Right ventricle myocardium superior (tissue), 1 donor: ENCODE data around the gene AQR. TPM values are rescaled to one million over a fixed set of nuclear protein-coding genes. Genes with fewer than 3 reads are reported as not detected.
"Not testable (repeated sequence)": the region's sequence is repeated elsewhere in the genome, so short reads cannot be mapped to it uniquely, and the experiment has no call there.

Experiments used
- ATAC-seq: fragments of 200-7000 bp; cut with Tn5 transposase; one replicate; pipeline ENCODE4 v1.9.1; 2020; ENCODE audit warnings: mild to moderate bottlenecking; ENCODE audit not compliant: poor library complexity
- DNase-seq: peaks from one replicate; pipeline ENCODE4 v3.0.0-alpha.2; 2020
- intact Hi-C: fragments of 100-400 bp; cut with DNase I; formaldehyde crosslinking; loops from one replicate; pipeline ENCODE4 v1.11.2; 2022
- total RNA-seq: library from RNA; stranded (reverse); fragmentation: NEBNext Ultra II Directional; extraction: Animal tissue kit (Norgen Biotek cat#: 25700); gene quantifications from one replicate; pipeline ENCODE4 v1.2.1, GENCODE V29; 2021
- donor health status: DM: no; HTN: yes; CAD: no; lungs with severe emphysema.

The AQR gene
- total RNA-seq, 1 donor from 2014 or later: 8.3 TPM

DNA sequence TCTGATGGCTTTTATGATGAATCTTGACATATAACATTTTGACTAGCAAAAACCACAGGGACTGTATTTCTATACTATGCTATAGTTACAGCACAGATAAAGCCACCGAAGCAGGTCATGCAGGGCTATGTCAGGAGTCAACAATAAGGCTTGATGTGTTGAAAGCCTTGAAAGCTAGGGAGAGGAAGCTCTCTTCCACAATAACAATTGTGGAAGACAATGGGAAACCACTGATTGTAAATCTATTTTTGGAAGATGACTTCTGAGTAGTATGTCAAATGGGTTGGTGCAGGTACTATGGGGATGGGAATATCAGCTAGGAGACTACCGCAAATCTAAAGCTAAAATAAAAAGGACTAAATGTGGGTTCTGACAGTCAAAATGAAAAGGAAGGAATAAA, 4.0 kb upstream of the AQR start:
- ATAC-seq (no peak), DNase-seq (no peak)
- intact Hi-C loops: no loop called here

DNA sequence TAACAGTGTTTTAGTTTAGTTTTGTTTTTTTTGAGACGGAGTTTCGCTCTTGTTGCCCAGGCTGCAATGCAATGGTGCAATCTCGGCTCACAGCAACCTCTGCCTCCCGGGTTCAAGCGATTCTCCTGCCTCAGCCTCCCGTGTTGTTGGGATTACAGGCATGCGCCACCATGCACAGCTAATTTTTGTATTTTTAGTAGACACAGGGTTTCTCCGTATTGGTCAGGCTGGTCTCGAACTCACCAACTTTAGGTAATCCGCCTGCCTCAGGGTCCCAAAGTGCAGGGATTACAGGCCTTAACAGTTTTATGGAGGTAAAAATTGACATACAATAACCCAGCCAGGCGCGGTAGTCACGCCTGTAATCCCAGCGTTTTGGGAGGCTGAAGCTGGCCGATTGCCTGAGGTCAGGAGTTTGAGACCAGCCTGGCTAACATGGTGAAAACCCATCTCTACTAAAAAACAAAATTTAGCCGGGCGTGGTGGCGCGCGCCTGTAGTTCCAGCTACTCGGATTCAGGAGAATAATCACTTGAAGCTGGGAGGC, 629 bp upstream of the AQR start:
- intact Hi-C loops, DNase-seq, ATAC-seq: not testable (repeated sequence)

DNA sequence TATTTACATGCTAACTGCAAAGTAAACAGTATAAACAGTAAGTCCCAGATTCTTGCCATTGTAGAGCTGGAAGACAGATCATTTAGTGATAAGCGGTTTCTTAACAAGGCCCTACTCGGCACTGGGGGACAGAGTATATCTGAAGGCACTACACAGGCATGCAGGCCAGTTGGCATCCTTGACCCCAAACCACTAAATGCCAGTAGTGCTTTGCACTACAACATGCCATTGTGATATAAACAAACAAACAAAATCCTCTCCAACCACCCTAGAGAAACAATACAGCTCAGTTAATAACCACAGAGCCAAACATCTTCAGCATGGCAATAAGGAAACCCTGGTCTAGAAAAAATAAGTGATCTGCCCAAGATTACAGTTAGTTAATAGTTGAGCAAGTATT, 5.3 kb downstream of the AQR start:
- no peak for ATAC-seq
- intact Hi-C loops: no loop called here
- DNase-seq: no peak

DNA sequence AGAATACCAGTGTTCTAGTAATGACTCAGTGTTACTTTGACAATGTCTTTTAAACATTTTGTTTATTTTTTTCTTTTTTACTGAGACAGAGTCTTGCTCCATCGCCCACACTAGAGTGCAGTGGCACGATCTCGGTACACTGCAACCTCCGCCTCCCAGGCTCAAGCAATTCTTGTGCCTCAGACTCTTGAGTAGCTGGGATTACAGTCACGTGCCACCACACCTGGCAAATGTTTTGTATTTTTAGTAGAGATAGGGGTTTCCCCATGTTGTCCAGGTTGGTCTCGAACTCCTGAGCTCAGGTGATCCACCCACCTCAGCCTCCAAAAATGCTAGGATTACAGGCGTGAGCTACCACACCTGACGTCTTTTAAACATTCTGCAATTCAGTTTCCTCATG, 15.7 kb downstream of the AQR start:
- intact Hi-C loops: no loop called here
- ATAC-seq: no peak

DNA sequence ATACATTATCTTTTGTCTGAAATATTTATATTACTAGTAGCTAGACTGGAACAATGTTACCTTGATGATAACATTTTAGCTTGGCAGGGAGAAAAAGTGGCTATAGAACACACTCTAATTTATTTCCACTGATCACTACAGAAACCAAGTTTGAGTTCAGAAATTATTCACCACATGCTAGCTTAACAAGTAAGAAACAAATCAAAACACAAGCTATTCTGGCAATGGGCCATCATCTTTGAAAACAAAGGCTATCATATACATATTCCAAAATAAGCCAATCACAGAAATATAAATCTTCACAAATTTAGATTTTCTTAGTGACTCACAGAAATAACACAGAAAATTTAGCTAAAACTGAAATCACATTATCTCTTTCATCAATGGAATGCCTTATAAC, 17.1 kb downstream of the AQR start:
- ATAC-seq (no peak), DNase-seq (no peak)
- intact Hi-C loops: no loop called here

More for the DNA sequence above, 15.7 kb downstream of the AQR start:
- no peak for DNase-seq

DNA sequence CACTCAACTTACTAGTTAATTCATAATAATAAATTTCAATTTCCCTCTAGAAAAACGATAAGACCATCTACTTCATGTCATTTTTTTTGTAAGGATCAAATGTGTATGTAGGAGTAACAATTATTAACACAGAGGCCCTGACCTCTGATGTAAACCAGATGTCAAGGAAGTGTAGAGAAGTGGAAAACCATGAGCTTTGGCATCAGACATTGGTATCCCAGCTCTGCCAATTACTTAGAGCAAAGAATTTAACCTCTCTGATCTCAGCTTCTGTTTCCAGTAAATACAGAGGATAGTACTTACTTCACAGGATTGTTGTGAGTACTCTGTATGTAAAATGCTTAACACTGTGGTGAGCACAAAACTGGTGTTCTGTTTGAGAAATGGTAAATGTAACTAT, 17.5 kb downstream of the AQR start:
- DNase-seq (no peak), ATAC-seq (peak; percentile 39)
- intact Hi-C loops: no loop called here

DNA sequence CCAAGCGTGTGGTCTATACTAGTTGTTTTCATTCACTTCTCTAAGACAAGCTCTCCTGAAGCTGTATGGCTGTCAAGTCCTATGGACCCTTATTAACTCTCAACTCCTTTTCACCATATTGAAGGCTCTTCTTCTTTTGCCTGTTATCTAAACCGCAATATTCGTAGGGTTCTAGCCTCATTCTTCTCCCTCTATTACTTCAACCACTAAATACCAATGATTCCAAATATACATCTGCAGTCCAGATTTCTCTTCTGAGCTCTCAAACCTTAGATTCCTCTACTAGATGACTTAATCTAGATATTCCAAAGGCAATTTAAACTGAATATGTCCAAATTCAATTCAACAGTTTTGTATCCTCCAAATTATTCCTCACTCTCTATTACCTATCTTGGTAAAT, 24.6 kb downstream of the AQR start:
- DNase-seq: no peak
- ATAC-seq: no peak
- intact Hi-C loops: no loop called here

DNA sequence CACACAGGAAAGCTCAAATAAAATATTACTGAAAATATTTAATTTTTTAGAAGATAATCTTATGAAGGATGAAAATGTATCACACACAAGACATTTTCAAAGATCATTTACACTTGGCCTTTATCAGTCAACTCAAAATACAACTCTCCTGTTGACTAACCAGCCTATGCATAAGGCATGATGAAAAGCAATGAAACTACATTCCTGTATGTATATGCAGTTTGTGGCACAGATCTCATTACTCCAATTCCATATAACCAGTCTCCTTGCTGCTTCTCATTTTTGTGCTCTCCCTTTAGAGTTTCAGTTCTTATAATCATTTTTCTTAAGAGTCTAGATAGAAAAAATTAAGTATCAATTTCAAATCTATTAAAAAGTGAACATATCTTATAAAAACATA, 25.8 kb downstream of the AQR start:
- DNase-seq: no peak
- ATAC-seq: no peak
- intact Hi-C loops: no loop called here

DNA sequence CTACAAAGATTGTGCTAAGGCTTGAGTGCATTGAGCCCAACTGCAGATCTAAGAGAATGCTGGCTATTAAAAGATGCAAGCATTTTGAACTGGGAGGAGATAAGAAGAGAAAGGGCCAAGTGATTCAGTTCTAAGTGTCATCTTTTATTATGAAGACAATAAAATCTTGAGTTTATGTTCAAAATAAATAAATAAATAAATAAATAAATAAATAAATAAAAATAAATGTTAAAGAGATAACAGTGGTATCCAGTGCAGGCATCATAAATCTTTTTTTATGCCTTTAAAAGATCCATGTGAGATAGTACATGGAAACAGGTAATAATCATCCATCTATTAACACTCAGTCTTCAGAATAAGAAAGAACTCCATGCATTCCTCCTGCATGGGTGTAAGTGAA, 26.3 kb downstream of the AQR start:
- intact Hi-C loops, DNase-seq, ATAC-seq: not testable (repeated sequence)

DNA sequence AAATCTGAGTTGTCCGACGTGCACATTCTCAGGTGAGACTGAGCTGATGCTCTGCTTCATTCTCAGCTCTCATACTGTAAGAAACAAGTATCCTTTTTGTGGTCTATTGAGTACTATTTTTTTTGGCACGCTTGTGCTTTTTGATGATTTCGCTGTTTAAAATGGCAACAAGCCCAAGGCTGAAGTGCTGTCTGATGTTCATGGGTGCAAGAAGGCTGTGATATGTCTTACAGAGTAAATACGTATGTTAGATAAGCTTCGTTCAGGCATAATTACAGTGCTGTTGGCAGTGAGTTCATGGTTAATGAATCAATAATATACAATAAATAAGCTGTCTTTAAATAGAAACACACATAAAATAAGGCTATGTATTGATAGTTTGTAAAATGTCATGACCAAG, 27.2 kb downstream of the AQR start:
- intact Hi-C loops: no loop called here
- ATAC-seq (no peak), DNase-seq (no peak)

DNA sequence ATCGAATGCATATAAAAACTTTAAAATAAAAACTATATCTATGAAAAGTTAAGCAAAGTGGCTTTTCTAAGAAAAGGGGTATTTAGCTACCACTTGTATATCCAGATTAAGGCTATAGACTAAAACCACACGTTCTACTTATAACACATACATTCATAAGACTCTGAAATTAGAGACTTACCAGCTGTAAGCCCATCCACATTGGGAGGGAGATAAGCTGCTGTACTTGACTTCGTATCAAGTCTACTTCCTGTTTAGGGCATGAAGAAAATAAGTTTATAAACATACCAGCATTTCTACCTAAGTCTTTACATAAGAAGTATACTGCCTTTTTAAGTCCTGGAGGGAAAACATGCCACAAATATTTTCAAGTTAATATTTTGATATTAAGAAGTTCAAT, 27.7 kb downstream of the AQR start:
- ATAC-seq (no peak), DNase-seq (no peak)
- intact Hi-C loops: no loop called here

DNA sequence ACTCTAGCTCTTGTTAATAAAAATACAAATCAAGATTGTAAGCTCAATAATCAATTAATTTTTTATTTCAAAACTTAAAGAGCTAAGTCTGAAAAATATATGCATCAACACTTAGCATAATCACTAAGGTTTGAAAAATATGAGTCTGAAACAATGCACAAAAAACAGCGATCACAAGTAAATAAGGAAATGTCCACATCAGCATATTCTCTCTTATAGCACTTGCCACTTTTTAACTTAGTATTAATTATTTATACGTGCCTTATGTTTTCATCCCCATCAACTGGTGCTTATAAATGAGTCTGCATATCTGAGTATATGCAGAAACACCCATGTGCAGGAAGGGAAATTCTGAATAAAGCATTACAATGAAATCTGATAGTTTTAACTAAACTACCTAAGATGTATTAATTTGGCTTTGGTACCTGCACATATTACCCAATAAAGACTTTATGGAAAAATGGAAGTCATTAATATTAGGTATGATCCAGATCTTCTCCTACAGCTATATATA, 28.3 kb downstream of the AQR start:
- intact Hi-C loops: no loop called here
- DNase-seq: no peak
- ATAC-seq: no peak

DNA sequence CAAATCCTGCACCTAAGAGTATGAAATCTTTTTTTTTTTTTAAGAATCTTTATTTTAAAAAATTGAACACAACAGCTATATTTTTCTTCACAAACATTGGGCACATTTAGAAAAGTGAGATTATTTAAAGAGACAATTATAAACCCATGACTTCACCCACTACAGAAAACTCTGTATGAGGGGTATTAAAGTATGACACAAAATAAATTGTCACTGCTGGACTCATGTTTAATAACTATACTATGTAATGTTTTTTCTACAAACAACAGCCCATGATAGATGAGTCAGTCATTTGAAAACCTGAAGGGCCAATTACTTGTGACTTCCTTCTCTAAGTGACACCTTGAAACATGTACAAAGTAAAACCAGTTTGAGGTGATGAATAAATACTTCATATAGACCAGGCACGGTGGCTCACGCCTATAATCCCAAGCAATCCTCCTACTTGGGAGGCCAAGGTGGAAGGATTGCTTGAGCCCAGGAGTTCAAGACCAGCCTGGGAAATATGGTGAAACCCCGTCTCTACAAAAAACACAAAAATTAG, 36.0 kb downstream of the AQR start:
- intact Hi-C loops: no loop called here
- DNase-seq: no peak
- ATAC-seq: no peak

DNA sequence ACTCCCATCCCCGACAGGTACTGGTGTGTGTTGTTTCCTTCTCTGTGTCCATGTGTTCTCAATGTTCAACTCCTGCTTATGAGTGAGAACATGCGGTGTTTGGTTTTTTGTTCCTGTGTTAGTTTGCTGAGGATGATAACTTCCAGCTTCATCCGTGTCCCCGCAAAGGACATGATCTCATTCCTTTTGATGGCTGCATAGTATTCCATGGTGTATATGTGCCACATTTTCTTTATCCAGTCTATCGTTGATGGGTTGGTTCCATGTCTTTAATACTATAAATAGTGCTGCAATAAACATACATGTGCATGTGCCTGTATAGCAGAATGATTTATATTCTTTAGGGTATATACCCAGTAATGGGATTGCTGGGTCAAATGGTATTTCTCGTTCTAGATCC, 41.2 kb downstream of the AQR start:
- intact Hi-C loops, ATAC-seq, DNase-seq: not testable (repeated sequence)

DNA sequence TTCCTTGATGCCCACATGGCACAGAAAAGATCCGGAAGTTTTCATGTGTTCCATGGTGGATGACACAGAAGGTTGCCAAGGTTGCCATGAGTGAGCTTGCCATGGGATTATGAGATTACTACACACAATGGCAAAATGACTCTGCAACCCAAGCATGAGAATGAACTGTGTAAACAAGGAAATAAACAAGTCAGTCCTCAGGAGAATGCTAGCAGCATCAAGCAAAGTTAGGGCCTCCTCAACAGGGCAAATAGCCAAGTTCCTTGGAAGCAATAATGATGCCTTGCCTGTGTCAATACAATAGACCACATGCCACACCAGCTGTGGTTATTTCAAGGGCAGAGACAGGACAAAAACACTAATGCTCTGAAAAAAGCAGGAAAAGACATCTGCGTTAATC, 41.8 kb downstream of the AQR start:
- no peak for DNase-seq
- intact Hi-C loops: no loop called here
- ATAC-seq: no peak

DNA sequence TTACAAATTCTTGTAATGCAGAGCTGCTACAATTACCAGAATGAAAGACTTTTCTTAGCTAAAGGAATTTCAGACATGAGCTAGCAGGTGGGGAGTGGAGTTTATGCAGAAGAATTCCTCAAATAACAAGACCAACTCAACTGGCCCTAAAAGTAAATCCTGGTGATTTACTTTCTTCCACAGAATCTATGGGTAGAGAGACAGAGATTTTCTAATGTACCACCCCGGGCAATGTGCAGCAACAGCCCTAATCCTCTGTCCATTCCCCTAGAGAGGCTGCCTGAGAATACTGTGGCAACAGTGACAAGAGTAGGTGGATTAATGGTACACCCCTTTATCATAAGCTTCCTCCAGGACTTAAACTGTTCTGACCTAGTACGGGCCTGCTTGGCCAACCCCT, 55.2 kb downstream of the AQR start:
- ATAC-seq (no peak), DNase-seq (no peak)
- intact Hi-C loops: loop anchor here (10.0 kb wide), 1 partner anchor 210 kb away; no protein-coding TSS in a partner anchor

DNA sequence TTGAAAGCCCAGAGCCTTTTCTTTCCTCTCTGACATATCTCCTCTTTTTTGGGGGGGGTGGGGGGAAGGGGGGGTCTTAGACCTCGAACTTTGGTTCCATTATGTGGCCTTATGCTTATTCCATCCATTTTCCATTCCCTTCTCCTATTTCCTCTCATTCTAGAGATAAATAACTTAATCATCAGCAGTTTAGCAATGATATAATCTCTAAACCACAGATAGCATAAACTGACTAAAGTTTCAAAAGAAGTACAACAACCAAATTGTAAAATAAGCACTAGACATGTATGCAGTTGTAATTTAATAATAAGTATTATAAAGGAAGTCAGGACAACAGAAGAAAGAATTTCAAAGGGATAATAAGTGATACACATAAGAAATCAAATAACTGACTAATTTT, 64.5 kb downstream of the AQR start:
- DNase-seq (no peak), ATAC-seq (no peak)
- intact Hi-C loops: no loop called here

DNA sequence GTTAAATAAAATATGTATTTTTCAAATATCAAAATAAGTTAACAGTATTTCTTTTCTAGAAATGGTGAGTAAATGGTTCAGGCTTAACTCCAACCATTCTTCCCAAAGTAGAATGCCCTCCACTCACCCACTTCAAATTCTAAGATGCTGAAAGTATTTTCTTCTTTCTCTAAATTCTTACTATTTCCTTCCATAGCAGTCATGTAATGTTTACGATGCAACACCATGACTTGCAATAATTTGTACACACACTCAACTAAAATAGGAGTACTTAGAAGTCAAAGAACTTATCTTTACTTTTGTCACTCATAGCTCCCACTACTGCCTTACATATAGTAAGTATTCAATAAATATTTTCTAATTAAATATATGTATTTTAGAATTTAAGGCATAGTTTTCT, 65.0 kb downstream of the AQR start:
- intact Hi-C loops: no loop called here
- DNase-seq (no peak), ATAC-seq (no peak)

DNA sequence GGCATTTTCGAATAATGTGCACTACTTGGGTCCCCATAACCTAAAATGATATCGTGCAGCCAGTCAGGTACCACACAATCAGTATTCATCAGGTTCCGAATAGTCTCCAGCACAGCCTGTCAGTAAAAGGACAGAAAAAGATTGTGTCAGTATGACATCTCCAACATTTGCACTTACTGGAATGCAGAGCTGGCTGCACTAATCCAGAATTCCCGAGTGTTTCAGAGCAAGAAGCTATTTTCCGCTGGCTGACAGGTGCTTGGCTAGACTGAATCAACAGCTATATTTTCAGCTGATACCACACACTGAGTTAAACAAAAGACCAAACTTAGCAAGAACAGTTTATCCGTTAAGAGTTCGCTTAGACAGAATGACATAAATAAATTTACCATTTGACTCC, 68.8 kb downstream of the AQR start:
- ATAC-seq (peak; percentile 81), DNase-seq (no peak)
- intact Hi-C loops: no loop called here

DNA sequence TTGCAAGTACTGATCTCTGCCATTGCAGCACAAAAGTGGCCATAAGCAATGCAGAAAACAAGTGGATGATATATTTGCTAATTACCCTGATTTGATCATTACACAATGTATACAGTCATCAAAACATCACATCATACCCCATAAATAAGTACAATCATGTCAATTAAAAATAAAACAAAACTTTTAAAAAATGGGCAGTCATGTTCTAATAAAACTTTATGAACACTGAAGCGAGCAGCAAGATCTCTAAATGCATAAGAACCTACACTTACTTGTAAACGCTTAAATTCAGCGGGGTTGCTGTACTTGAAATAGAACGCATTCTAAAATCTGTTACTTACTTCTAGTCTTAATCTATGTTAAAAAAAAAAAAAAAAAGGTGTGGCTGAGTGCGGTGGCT, 73.4 kb downstream of the AQR start:
- intact Hi-C loops: no loop called here
- ATAC-seq (no peak), DNase-seq (no peak)

DNA sequence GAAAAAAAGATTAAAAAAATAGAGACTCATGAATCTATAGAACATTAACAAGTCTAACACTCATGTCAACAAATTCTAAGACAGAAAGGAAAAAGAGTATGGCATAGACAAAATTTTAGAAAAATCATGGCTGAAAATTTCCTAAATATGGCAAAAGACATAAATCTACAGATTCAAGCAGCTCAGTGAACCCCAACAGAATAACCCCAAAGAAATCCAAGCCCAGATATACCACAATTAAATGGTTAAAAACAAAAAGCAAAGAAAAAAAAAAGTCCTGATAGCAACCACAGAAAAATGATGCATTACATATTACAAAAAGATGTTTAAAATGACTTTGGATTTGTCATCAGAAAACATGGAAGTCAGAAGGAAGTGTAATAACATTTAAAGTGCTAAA, 75.6 kb downstream of the AQR start:
- DNase-seq: no peak
- ATAC-seq: no peak
- intact Hi-C loops: no loop called here
